DMS 273 (cell line): ENCODE data around the gene DAPK2.
A peak's percentile ranks its signal among the peaks of the same experiment; 100 is the strongest.

Source experiments
- DNase-seq: peaks from one replicate; lab custom pipeline; 2025; ENCODE audit not compliant: unreplicated experiment; lab: John Stamatoyannopoulos, UW

The DAPK2 gene

DNA sequence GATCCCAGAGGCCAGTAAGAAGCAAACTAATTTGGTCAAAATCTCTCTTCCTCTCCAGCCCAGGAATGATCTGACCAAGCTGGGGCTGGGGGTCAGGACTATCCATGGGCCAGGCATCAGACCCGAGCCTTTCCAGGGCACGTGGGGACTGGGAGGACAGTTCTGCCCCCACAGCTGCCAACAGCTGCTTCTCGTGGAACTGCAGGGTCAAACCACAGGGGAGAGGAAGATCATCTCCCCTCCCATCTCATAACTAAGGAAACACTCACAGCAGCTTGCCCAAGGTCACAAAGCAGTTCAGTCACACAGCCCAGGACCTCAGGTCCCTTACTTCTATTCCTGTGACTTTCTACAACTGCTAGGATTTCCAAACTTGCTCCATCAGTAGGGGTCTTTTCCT lies 47.1 kb downstream of the DAPK2 start:
- DNase-seq: no peak

DNA sequence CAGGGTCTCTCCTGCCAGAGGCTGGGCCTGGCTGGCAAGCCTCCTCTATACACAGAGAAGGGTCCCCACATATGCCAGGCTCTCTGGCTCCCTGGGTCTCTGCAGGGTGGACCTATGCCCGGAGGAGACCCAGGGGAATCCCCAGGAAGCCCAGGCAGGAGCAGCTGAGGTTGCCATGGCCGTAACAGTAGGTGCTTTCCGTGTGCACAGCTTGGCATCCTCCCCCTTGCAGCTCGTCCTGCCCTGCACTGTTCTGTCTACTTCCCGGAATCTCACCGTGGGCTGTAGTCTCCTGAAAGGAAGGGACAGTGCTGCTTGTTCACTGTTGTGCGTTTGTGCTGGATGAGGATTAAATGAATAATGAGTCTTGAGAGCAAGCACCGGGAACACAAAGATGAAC lies 47.8 kb downstream of the DAPK2 start:
- no peak for DNase-seq

DNA sequence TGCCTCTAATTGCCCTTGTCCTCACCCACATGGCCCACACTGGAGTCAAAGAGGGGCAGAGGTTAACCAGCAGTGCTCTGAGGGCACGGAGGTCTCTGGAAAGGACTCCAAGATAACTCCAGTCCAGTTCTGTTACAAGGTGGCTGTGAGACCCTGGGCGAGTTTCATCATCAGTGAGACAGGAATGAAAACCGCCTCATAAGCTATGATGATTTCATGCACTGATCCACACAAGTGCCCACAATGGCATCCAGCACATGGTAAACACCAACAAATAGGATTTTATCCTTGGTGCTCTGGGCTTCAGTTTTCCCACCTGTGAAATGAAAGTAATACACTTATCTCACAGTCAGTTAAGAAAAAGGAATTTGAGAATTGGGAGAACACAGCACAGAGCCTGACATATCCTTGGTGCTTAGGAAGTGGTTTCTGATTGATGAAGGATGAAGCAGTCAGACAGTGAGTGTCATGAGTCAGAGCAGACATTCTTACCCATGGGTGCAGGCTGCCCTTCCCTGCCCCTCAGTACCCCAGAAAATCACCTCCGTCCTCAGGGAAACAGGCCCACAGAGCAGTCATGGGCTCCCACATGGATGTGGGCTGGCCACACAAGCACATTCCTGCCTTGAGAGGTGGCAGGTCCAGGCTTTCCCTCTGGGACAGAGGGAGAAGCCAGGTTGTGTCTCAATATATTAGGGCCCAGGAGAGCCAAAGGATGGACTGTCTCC lies 48.4 kb downstream of the DAPK2 start:
- no peak for DNase-seq

DNA sequence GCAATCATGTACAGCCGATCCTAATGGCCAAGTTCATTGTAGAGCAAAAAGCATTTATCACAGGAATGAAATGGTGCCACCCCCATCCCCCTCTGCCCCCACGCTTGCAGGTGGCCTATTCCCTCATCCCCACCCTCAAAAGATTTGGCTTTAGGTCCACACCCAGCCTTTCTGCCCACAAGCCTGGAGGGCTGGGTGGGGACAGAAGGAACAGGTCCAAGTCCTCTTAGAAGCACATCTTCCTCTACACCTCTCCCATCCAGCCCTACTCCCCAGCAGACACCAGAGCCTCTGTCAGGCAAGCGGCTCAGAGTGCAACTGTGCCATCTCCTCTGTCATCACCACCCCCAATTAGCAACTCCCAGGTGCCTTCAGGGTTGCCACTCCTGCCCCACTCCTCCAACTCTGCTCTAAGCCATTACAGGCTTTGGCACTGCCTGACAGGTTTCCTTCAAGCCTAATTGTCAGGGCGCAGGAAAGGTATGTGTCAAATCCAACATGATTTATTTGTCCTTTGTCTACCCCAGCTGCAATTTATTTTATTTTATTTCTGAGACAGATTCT lies 49.4 kb downstream of the DAPK2 start:
- DNase-seq: no peak

DNA sequence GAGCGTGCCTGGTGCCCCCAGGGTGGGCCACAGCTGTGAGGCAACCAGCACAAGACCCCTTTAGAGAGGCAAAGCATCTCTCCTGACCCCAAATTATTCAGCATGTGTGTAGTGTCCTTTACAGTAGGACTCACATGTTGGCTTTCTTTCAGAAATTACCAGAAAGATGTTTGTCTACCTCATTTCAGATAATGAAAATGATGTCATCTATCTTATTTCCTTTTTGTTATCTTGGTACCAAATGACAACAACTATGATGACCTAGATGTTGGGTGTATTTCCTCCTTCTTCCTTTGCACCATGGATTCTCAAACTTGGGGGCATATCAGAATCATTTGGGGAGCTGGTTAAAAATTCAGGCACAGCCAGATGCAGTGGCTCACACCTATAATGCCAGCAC lies 50.5 kb downstream of the DAPK2 start:
- no peak for DNase-seq

DNA sequence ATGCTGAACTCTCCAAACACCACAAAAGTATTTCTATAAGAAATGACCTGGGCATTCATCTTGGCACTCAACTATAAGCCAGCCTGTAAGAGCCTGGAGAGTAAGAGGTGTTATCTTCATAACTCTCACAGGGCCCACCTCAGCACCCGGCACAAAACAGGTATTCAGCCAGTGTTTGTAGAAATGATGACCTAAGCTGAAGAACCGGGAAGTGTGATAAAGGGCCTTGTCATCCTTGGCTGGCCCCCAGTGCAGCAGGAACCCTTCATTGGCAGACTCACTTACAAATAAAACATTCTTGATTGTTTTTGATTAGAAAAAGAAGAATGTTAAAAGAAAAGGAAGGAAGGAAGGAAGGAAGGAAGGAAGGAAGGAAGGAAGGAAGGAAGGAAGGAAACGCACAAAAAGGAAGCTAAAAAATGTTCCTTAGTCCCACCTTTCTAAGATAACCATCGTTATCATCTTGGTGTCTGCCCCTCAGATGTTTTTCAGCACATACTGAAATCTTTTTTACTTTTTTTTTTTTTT lies 52.1 kb downstream of the DAPK2 start:
- no peak for DNase-seq

DNA sequence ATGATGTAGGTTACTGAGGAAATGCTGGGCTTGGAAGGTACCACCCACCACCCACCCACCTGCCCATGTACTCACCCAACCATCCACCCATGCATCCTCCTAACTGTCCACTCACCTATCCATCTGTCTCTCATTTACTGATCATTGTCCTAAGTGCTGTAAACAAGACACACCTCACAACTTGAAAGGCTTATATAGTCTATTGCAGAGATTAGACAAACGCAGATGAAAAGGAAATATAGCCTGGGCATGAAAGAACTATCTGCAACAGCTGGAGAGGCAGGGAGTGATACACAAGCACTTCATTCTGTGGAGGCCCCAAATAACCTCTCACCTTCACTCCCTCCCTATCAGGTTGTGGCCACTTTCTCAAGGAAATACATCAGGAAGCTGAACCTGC lies 54.0 kb downstream of the DAPK2 start:
- DNase-seq: no peak

DNA sequence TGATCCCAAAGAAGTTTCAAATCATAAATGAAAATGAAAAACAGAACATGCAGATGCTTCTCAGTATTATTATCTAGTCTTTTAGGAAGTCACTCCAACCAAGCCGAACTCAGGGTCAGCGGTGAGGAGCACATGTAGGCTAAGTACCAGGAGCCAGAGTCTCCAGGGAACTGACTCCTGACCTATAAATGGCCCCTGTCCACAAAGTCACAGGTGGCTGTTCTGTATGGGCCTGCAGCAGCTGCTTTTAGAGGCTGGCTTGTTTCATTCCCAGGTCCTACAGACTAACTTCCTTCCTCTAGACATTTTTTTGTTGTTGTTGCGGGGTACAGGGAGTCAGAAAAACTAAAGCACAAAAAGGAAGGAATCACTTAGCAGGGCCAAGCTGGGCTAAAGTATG lies 54.6 kb downstream of the DAPK2 start:
- DNase-seq: no peak

DNA sequence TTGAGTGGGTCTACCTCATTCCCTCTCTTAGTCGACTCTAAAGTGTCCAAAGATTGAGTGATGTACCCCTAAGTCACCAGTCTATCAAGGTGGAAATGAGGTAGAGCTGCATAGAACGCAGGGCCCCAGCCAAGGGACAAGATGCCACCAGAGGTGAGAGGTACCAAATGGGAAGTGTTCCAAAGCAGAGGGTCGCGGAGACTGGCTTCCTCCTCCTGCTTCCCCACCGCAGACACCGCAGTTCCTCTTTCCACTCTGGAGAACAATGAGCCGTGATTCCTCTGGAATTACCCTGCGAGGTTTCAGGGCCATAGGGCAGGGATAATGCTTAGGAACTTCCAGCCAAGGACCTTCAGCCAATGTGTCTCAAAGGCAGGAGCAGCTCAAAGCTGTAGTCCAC lies 55.8 kb downstream of the DAPK2 start:
- no peak for DNase-seq

DNA sequence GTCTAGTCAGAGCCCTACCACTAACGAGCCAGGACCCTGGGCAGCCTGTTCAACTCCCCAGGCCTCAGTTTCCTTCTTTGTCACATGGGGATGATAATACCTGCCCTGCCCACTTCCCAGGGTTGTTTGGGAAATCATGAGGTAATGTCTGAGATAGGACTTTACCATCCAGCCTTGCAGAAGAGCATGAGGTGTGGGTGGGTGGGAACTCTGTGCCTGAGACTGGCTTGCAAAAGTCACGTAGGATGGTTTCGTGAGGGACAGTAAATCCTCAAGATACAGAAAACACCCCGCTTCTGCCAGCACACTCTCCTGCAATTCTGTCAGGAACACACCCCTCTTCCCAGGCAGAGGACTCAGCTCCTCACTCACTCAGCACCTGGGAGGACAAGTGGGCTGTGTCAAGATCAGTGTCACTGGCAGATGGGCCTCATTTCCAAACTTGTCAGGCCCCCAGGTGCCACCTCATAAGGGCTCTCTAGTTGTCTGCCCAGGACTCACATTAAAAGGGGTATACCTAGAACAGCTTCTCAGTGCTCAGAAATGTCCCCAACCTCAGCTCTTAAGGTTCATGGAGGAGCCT lies 58.4 kb downstream of the DAPK2 start:
- no peak for DNase-seq

DNA sequence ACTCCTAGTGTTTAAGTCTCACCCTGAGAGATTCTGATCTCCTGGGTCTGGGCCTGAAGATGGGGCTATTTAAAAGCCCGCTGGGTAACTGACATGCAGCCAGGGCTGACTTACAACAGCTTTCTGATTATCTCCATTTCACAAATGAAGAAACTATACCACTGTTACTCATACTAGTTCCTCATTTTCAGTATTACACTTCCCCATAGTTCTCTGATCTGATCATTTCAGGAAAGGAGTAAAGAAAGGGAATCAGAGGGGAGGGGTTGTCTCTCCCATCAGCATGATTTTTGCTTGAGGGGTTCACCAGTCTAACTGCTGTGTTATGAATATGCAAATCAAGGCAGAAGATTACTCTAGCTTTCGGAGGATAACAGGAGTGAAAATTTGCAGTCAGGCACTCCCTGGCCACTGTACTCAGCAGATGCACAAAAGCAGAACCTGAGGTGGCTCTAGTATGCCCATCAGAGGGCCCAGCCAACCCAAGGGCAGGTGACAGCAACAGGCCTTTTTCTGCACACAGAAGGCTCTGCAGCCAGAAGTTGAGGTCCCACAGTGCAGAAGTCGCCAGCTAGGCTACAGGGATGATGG lies 59.4 kb downstream of the DAPK2 start:
- DNase-seq: no peak

DNA sequence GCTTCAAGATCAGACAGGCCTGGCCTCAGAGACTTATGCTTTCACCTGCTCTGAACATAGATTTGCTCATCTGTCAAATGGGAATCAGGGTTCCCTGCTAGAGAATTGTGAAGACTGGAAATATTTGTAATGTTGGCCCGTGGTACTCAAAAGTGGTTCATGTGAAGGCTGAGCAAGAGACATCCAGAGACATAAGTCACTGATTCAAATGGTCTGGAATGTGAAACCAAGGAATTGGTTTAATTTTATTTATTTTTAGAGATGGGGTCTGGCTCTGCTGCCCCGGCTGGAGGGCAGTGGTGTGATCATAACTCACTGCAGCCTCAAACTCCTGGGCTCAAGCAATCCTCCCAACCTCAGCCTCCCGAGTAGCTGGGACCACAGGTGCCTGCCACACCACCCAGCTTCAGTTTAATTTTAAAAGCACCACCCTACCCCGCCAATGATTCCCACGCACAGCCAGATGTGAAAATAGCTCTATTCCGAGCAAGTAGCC lies 60.1 kb downstream of the DAPK2 start:
- no peak for DNase-seq

DNA sequence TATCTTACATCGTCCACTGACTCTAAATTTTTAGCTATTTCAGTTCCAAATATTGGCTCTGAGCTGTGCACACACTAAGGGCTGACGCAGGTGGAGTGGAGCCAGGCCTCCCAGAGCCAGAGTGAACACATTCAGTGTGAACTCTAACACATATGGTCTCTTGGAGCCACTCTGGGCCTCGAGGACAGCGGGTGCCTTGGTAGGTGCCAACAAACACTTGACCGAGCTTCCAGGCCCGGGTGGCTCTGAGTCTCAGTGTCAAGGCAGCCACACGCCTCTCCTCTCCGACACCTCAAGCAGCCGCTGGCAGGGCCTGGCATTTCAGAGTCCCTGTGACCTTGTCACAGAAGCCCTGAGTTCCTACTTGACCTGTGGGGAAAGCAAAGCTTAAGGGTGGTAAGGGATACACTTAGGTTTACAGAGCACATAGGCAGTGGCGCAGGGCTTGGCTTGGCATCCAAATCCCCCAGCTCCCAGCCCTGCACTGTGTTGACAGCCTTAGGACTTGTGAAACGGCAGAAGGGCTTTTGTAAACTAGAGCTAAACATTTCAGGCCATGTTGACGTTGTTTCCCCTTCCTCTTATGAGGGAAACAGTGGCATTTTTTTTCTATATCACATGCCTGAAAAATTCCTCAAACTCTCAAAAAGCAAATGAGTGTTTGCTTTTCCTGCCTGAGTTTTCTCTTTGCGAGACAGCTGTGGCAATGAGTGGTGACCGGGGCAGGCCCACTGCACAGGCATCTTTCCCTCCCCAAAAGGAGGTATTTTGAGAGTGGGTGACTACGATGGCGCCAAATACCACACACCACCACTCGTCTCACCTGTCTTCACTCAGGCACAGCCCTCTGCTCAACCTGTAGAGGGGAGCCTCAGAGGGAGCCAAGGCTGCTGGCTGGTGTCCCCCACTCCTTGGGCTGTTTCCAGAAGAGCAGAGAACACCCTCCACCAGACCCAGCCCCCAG lies 60.8 kb downstream of the DAPK2 start:
- no peak for DNase-seq

DNA sequence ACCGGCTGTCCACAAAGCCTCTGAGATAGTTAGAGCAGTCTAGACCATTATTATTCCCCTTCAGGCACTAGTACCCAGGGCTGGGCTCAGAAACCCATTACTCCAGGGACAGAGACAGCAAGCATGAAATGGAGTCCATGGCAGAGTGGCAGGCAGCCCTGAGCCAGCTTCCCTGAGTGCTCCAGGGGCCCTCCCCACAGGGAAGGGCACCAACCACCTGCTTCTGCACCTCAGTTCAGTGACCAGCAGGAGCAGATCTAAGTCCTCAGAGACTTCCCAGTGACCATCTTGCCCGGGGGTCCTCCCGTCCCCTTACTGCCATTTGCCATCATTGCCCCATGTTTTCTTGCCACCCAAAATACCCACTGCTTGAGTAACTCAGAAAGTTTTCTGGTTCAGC lies 62.0 kb downstream of the DAPK2 start:
- DNase-seq: no peak

DNA sequence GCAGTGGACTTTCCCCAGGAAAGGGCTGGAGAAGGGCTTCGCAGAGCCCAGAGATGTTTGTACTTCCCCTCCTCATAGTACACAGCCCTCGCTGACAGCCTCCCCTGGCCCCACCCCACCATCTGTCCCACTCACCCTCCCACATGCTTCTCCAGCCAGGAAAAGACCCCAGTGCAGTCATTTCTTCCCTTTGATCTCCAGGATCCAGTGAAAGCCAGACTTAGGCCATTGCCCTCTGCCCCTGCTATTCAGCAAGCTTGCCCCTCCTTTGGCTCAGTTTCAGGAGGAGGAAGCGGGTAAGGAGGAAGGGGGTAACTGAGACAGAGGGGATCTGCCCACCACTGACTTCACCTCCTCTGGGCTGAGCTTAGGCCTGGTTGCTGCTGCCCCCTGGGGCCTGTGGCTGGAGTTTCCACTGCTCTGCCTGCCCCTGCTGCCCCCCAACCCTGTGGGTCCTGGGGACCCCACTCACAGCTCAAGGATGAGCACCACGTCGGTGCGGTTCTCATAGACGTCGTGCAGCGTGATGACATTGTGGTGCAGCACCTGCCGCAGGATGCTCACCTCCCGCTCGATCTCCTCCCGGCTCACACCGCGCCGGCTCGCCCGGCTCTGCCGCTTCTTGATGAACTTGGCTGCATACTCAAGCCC lies 63.1 kb downstream of the DAPK2 start:
- DNase-seq: peak; percentile 81

DNA sequence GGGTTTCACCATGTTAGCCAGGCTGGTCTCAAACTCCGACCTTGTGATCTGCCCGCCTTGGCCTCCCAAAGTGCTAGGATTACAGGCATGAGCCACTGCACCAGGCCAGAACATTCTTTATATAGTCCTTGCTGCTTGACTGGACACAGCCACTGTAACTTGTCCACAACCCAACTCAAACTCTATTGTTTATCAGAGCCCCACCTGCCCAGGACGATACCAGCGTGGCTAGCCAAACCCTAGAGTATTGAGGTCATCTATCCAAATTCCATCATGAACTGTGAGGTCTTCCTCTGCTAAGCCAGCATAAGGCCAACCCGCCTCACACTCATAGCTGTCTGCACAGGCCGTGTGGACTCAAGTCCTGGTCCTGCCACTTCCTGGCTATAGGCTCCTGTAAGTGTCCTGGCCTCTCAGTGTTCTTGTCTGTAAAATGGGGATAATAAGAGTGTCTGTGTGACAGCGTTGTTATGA lies 63.9 kb downstream of the DAPK2 start:
- DNase-seq: peak; percentile 25

DNA sequence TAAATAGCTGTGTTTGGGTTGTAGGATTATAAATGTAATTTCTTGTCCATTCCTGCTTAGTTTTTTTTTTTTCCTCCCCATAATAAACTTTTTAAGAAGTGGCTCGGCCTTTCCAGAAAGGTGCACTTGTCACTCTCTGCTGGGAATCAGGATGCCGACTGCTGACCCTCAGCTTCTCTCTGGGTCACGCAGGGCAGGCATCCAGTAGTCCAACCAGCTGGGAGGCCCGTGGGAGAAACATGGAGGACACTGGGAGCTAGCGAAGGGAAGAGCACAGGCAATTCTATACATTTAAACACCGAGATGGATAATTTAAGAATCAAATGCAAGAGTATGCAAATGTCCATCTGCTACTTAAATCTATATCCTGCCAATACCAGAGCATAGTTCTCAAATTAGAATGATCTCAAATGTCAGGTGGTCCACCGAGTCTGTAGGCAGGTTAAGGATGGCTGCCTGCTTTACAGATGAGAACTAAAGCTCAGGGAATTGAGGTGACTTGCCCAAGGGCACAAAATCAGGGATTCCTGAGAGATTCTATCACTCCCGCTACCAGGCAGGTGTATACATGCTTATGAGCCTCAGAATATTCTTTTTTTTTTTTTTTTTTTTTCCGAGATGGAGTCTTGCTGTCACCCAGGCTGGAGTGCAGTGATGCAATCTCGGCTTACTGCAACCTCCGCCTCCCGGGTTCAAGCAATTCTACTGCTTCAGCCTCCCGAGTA lies 64.5 kb downstream of the DAPK2 start:
- peak; percentile 21 for DNase-seq

DNA sequence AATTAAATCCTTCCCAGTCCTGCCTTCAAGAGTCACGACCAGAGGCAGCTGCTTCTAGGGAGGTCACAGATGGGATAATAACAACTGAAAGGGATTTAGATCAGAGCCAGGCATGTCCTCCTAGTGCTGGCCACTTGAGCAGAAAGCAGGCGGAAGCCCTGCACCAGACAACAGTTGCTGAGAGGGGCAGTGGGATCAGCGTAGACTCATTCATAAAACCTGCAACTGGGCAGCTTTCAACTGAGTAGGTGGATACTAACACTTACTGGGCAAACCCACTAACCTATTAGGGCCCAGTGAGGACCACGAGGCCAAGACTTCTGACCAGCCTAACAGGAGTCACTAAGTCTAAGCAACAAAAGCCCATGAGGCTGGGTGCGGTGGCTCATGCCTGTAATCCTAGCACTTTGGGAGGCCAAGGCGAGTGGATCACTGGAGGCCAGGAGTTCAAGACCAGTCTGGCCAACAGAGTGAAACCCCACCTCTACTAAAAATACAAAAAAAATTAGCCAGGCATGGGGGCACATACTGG lies 67.0 kb downstream of the DAPK2 start:
- DNase-seq: no peak
